Rectal smooth muscle tissue (tissue), 1 donor: Measurements from ENCODE around the gene ZNF778.

Source experiments
- H3K27ac ChIP-seq: one replicate; pipeline ENCODE4 v1.7.0; 2013; ENCODE audit warnings: low read depth, low read length, inconsistent platforms
- H3K27me3 ChIP-seq: one replicate; pipeline ENCODE4 v1.7.0; 2013; ENCODE audit warnings: low read length; ENCODE audit not compliant: control insufficient read depth, insufficient read depth
- H3K36me3 ChIP-seq: one replicate; pipeline ENCODE4 v1.7.0; 2013; ENCODE audit warnings: low read length; ENCODE audit not compliant: control insufficient read depth, insufficient read depth
- H3K4me1 ChIP-seq: one replicate; pipeline ENCODE4 v1.7.0; 2013; ENCODE audit warnings: low read length; ENCODE audit not compliant: control insufficient read depth, insufficient read depth
- H3K4me3 ChIP-seq: one replicate; pipeline ENCODE4 v1.7.0; 2013; ENCODE audit warnings: low read length
- H3K9ac ChIP-seq: one replicate; pipeline ENCODE4 v1.7.0; 2013; ENCODE audit warnings: low read length

ZNF778 gene

DNA sequence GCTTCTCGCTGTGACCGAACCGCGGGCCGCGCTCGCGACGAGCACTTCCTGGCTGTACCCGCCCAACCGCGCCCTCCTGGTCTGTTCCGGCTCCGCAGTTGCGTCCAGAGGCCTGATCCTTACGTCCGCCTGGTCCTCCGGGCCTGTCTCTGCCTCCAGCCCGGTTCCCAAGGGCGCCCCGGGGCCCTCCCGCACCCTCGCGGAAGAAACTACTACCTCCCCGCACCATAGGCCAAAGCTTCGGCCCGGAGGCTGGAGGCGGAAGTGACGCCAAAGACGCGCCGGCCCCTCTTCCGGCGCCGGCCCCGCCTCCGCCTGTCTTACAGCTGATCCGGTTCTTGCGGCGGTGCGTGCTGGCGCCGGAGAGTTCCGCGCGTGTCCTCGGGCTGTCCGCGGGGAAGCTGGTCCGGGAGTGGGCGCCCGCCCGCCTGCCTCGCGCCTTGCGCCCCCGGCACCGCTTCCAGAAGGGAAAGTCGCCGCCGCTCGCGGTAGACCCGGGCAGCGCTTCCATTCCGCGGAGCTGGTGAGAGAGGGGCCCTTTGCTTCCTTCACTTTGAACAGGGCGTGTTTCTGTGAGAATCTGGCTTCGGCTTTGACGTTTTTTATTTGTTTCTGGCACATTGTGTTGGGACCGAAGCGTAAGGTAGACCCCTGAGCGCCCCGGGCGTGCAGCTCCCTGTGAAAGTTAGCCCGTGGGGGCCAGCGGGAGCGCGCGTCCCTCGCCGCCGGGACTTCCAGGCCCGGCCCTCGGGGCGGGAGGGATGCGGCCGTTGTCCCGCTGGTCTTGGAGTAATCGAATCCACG lies at the start of gene ZNF778:
Gene ZNF778, plus strand, starts transcription at position 316 of the 804 bp plus-strand sequence. CDS start 3,425 bp downstream, outside the sequence.
- Histone ChIP-seq H3K27me3 (no peaks in the 10 kb centered on the region), H3K4me1 (peaks cover 5% of the 10 kb centered on the region), H3K27ac (peak within 1 kb of the TSS; percentile 98), H3K9ac (peak within 1 kb of the TSS; percentile 97), H3K4me3 (peak within 1 kb of the TSS; percentile 96), H3K36me3 (peaks cover 11% of the 10 kb centered on the region)

DNA sequence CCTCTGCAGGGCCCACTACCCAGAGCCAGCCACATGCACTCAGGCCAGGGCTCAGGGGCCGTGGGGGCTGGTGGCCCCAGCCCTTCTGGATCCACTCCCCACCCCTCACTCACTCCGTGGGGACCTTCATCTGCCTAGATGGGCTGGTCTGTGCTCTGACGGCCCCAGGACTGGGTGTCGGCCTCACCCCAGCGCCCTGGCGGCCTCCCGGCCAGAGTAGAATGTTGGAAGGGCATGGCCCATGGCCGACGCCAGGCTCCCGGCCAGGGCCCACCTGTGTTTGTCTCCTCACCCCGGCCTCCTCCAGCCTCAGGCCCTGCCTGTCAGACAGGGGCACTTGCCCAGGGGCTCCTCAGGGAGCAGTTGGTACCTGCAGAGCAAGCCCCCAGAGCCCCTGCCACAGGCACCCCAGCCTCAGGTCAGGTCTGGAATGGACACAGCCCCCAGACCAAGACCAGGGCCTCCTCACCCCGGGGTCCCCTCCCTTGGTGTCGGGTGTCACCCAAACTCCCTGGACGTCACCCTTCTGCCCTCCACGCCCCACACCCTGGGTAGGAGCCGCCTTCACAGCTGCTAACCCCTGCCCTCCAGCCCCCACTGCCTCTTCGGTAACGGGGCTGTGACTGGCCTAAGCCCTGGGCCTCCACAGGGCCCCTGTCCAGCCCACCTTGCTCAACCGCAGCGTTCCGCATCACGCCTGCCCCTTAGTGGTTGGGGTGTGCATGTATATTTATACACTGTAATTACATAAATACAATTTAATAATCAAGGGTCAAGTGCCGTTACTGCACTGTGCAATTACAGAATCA lies 48.9 kb upstream of the ZNF778 start:
- Histone ChIP-seq H3K27ac (no peak overlapping the region), H3K9ac (no peak overlapping the region), H3K36me3 (no peaks in the 10 kb centered on the region), H3K4me3 (no peak overlapping the region), H3K27me3 (peaks cover 29% of the 10 kb centered on the region), H3K4me1 (no peaks in the 10 kb centered on the region)

DNA sequence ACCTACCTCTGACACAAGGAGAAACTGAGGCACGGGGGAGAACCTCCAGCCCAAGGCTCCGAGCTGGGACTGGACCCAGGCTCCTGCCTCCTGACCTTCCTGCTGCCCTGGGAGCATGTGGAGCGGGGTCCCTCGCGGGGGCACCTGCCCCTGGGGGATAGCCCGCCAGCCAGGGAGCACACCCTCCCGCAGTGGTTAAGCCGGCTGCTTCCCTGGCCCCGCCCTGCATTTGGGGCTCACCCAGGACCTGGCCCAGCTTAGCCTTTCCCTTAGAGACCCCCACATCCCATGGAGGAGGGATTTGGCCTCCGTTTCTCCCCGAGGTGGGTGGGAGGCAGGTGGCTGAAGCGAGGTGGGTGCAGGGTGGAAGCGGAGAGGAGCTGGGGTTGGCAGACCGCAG lies 47.7 kb upstream of the ZNF778 start:
- H3K27me3 ChIP-seq: peaks cover 29% of the 10 kb centered on the region
- no peak overlapping the region for H3K9ac ChIP-seq
- no peak overlapping the region for H3K4me3 ChIP-seq
- H3K36me3 ChIP-seq: no peaks in the 10 kb centered on the region
- no peak overlapping the region for H3K27ac ChIP-seq
- H3K4me1 ChIP-seq: no peaks in the 10 kb centered on the region

- Histone ChIP-seq H3K4me3 (peak overlapping the region; percentile 47), H3K27ac (no peak overlapping the region), H3K4me1 (no peaks in the 10 kb centered on the region), H3K27me3 (peaks cover 29% of the 10 kb centered on the region), H3K36me3 (no peaks in the 10 kb centered on the region), H3K9ac (no peak overlapping the region)
These were observed 46.9 kb upstream of the ZNF778 start for GRCh38 chr16:89170346-89171215.

DNA sequence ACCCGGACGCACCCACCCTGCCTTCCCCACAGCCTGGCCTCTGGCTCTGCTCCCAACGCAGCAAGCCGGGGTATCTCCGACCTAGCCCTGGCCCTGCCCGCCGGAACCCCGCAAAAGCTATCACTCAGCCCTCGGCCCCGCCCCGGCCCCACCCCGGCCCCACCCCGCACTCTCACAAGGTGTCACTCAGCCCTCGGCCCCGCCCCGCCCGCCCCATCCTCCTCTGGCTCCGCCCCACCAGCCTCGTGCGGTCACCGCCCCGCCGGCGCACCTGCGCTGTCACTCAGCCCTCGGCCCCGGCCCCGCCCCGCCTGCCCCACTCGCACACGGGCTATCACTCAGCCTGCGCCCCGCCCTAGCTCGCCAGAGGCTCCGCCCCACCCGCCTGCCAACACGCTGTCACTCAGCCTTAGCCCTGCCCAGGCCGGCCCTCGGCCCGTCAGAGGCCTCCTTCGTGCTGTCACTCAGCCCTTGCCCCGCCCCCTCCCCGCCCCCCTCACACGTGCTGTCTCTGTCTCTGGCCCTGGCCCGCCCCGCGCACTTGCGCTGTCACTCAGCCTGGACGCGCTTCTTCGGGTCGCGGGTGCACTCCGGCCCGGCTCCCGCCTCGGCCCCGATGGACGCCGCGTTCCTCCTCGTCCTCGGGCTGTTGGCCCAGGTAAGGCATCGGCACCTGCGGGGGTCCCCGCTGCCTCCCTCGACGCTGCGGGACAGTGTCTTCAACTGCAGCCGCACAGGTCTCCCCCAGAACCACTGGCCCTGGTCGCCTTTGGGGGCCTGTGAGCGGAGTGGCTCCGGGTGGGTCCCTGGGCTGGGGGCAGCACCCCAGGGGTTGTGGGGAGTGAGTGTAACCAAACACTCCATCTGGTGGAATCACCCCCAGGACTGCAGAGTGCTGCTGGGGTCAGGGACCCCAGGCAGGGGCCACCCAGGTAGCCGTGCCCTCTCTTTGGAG lies 46.0 kb upstream of the ZNF778 start, which contains the start of gene CDH15:
Gene CDH15, plus strand, starts transcription at position 533 of the 955 bp plus-strand sequence. Its CDS starts 84 bp downstream, at position 617.
- Histone ChIP-seq H3K36me3 (no peaks in the 10 kb centered on the region), H3K4me3 (peak within 1 kb of the TSS; percentile 47), H3K27me3 (peaks cover 29% of the 10 kb centered on the region), H3K4me1 (no peaks in the 10 kb centered on the region), H3K27ac (no peak within 1 kb of the TSS), H3K9ac (no peak within 1 kb of the TSS)

DNA sequence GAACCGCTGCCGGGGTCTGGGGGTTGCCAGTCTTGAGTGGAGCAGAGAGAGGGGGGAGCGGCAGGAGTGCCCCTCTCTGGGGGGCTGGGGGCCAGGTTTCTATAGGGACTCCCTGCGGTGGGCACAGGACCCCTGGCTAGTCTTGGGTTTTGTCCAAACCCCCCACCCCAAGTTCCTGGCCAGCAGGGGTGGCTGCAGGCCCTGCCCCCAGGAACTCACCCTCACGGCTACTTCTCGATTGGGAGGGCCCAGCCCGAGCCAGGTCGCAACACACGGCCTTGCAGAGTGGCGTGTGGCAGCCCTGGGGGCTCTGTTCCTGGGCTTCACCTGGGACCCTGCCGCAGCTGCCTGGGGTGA lies 45.4 kb upstream of the ZNF778 start:
- no peaks in the 10 kb centered on the region for H3K4me1 ChIP-seq
- no peak overlapping the region for H3K9ac ChIP-seq
- H3K36me3 ChIP-seq: no peaks in the 10 kb centered on the region
- H3K27me3 ChIP-seq: peaks cover 24% of the 10 kb centered on the region
- H3K4me3 ChIP-seq: no peak overlapping the region
- H3K27ac ChIP-seq: no peak overlapping the region

DNA sequence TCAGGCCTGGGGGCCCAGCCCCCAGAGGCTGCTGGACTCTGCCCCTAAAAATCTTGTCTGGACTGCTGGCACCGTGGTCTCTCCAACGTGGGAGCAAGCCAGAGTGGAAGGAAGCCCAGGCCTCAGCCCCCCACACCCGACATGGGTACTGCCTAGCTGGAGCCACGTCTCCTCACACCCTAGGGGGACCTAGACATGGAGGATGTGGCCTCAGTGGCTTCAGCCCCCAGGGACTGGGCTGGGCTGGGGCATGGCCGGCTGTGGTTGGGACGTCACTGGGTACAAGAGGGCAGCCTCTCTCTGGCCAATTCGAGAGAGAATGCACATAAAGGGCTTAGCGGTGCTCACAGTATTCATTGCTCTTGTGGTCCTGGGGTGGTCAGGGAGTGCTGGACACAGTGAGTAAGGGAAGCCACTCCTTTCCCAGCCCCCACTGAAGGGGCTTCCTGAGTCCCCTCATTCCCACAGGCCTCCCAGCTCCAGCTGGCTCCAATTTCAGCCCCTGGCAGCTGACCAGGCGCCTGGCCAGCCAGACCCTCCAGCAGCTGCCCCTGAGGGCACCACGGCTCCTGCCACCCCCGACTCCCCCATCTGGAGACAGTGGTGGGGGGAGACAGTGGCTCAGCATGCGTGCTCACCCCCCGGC lies 44.9 kb upstream of the ZNF778 start:
- H3K27me3 ChIP-seq: peaks cover 20% of the 10 kb centered on the region

DNA sequence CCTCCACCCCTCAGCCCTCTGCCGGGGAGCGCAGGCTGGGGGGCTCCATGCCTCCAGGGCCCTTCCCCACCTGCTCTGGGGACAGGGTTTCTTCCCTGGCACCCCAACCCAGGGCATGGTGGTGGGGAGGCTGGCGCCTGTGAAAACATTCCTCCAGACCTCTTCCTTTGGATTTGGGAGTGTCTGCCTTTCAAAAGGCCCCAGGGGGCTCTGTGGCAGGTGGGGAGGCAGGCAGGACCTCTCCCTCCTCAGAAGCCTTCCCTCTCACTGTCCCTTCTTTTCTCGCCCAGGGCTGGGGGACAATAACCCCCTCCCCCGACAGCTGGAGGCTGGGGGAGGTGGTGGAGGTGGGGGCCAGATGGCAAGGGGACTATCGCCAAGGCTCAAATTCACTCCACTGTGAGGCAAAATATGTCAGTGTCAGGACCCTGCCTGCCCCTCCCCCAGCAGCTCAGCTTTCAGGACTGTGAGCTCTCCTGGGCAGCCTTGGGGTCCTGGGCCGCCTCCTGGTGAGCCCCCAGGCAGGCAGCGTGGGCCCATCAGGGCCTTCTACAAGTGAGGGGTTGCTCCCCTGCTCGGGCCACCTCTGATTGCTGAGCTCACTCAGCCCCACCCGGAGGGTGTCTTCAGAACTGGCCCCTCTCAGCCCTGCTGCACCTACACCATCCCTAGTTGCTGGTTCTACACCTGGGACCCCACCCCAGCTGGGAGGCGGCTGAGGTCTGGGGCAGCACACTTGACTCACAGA lies 44.2 kb upstream of the ZNF778 start:
- H3K4me1 ChIP-seq: no peaks in the 10 kb centered on the region
- H3K27me3 ChIP-seq: peaks cover 14% of the 10 kb centered on the region
- no peak overlapping the region for H3K27ac ChIP-seq
- no peaks in the 10 kb centered on the region for H3K36me3 ChIP-seq
- no peak overlapping the region for H3K4me3 ChIP-seq
- no peak overlapping the region for H3K9ac ChIP-seq

More for the DNA sequence above, 44.9 kb upstream of the ZNF778 start:
- Histone ChIP-seq H3K9ac (no peak overlapping the region), H3K4me3 (no peak overlapping the region), H3K36me3 (no peaks in the 10 kb centered on the region), H3K4me1 (no peaks in the 10 kb centered on the region), H3K27ac (no peak overlapping the region)

GRCh38 chr16:89174055-89174827 lies 43.3 kb upstream of the ZNF778 start:
- Histone ChIP-seq H3K4me3 (no peak overlapping the region), H3K27me3 (peaks cover 15% of the 10 kb centered on the region), H3K4me1 (no peaks in the 10 kb centered on the region), H3K27ac (no peak overlapping the region), H3K36me3 (no peaks in the 10 kb centered on the region), H3K9ac (no peak overlapping the region)

GRCh38 chr16:89174877-89175276 lies 42.6 kb upstream of the ZNF778 start:
- no peak overlapping the region for H3K27ac ChIP-seq
- H3K36me3 ChIP-seq: no peaks in the 10 kb centered on the region
- H3K4me3 ChIP-seq: no peak overlapping the region
- no peak overlapping the region for H3K9ac ChIP-seq
- no peaks in the 10 kb centered on the region for H3K4me1 ChIP-seq
- peaks cover 9% of the 10 kb centered on the region for H3K27me3 ChIP-seq
